Mammary epithelial cell (primary cell): ENCODE data around the gene F7.

Experiments
- CTCF ChIP-seq, 2 donors: IDR thresholded peaks in 1 of 2; conservative IDR thresholded peaks in 1 of 2; 2 replicates each; pipeline ENCODE4 v1.5.1; 2011 to 2012; ENCODE audit warnings: inconsistent platforms in 2 of 2, low read length in 2 of 2, mild to moderate bottlenecking in 2 of 2, control low read depth in 1 of 2, low read depth in 1 of 2; ENCODE audit not compliant: insufficient read depth in 1 of 2; ENCODE audit errors: extremely low read depth in 1 of 2
- EZH2 ChIP-seq: IDR thresholded peaks from 2 replicates; pipeline ENCODE4 v1.6.1; 2012; ENCODE audit warnings: low read length, inconsistent platforms, borderline replicate concordance

- TF ChIP-seq CTCF (conservative IDR thresholded peaks at IDR 0.05 in 1 of 2, IDR thresholded peaks at IDR 0.05 in 1 of 2; ENCODE audit: extremely low read depth in 1 of 2, insufficient read depth in 1 of 2, low read depth in 1 of 2, low read length in 2 of 2) (no peak), EZH2 (no peak)
Observed at GRCh38 chr13:113066746-113067145, 38.8 kb upstream of the F7 start.
